NCI-H2171 (cell line): ENCODE data around the gene TMEM126A.

Experiments
- DNase-seq: peaks from one replicate; lab custom pipeline; 2025; lab: John Stamatoyannopoulos, UW

TMEM126A gene

DNA sequence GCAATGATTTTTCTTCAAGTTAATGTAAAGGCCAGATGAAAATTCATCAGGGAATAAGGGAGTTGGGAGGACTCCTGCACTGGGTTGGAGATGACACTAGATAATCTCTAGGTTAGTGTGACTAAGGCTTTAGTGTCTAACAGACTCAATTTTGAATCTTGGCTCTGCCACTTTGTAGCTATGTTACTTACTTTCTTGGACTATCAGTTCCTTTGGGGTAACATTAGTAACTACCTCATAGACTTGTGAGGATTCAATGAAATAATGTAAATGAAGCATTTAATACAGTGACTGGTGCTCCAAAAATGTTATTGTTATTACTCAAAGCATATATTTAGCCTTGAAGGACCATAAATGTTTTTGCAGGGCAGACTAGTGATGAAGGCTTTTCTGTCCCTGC lies 47.8 kb downstream of the TMEM126A start:
- no peak for DNase-seq

DNA sequence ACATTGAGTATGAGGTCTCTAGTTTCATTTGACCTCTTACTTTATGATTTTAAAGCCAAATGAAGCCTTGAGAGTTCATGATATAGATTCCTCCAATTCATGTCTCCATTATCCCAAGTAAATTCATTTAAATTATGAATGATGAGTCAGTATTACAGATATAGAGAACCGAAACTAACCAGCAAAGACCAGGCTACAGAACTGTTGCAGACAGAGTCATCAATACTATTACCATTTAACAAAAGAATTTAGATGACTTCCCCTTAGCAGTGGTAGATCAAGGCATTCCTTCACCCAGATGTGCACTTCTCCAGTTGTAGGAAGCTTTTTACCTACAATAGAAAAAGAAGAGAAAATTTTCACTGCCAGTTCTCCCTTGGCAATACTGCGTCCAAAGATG lies 50.0 kb downstream of the TMEM126A start:
- no peak for DNase-seq

DNA sequence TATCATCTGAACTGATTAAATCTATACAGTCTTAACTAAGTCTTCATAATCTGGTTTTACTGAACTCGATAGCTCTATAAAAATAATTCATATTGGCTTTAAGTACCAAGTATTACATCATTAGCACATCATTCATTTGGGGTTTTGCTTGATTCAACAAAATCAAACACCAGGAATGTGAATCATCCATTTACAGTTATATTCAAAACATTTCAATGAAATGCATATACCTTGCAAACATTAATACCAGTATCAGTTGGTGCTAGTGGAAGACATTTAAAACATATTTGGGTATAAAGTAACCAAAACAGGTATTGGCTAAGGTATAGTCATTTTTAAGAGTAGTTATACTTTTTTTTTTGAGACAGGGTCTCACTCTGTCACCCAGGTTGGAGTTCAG lies 50.4 kb downstream of the TMEM126A start:
- no peak for DNase-seq

DNA sequence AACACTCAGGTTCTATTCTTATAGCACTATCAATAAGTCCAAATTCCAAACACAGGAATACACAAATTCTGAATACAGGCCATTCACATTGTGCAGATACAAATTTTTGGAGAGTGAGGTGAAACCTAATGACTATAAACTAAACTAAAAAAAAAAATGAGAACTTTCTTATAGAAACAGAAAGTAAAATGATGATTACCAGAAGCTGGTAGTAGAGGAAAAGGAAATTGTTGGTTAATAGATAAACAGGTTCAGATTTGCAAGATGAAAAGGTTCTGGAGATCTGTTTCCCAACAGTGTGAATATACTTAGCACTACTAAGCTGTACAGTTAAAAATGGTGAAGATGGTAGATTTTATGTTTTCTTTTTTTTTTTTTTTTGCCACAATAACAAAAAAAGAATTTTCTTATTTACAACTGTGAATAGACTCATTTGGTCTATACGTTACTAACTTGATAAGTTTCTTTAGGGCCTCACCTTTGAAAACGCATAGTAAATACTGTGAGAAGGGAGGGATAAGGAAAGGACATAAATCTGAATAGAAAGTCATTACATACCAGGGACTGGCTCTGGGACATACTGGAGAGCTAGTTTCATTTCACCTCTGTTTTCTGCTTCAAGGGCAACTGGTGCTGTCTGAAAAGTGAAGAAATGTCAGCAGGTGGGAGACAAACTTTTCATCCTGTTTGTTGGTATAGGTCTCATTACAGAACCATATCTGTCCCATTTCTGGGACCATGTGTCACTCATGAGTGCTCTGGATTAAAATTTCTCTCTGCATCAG lies 52.4 kb downstream of the TMEM126A start:
- DNase-seq, result no peak

DNA sequence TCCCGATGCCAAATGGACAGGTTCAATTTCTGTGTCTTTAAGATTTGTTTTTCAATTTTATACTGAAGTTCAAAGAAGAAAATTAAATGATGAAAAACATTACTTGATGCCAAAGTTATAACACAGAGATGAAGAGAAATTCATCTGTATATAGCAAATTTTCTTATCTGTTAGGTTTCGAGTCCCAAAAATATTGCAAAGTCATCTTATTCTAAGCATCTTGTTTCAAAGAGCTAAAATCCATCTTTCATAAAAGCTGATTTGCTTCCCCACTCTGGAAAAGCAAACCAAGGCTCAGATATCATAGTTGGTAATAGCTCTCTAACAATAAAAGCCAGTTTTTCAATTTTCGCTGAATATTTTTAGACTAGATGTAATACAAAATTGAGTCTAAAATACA lies 57.2 kb downstream of the TMEM126A start:
- no peak for DNase-seq

DNA sequence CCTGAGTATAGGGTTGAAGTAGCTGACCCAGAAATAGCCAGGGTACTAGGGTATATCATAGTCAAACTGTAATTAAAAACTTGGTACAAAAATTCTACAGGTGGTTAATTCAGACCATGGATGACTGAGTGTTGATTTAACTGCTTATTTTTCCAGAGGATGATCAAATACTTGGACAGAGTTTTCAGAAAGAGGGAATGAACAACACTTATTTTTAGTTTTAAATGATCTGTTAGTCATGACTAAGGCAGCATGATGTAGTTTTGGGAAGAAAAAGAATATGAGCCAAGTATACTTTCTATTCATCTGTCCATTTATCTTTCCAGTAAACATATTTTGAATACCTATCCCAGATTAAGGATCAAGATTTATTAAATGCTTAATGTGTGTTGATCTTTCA lies 58.0 kb downstream of the TMEM126A start:
- no peak for DNase-seq
